NCI-H1930 (cell line): ENCODE data around the gene SLC22A8.
A peak's percentile ranks its signal among the peaks of the same experiment; 100 is the strongest.
"Not testable (repeated sequence)": the region's sequence is repeated elsewhere in the genome, so short reads cannot be mapped to it uniquely, and the experiment has no call there.

Source experiments
- DNase-seq, 2 experiments: peaks; one replicate each; lab custom pipeline; 2025; lab: John Stamatoyannopoulos, UW

SLC22A8 gene

GRCh38 chr11:63015521-63016215, at the start of gene SLC22A8:
Gene SLC22A8, minus strand, starts transcription at chr11:63015841. Its CDS starts 883 bp downstream, at chr11:63014958.
- no peak for DNase-seq

- DNase-seq, result not testable (repeated sequence)
Measured at GRCh38 chr11:63046203-63046602, 30.6 kb upstream of the SLC22A8 start.

GRCh38 chr11:63042596-63042995, 27.0 kb upstream of the SLC22A8 start:
- no peak for DNase-seq

- no peak for DNase-seq
Measured at GRCh38 chr11:63032457-63032856, 16.8 kb upstream of the SLC22A8 start.

DNA sequence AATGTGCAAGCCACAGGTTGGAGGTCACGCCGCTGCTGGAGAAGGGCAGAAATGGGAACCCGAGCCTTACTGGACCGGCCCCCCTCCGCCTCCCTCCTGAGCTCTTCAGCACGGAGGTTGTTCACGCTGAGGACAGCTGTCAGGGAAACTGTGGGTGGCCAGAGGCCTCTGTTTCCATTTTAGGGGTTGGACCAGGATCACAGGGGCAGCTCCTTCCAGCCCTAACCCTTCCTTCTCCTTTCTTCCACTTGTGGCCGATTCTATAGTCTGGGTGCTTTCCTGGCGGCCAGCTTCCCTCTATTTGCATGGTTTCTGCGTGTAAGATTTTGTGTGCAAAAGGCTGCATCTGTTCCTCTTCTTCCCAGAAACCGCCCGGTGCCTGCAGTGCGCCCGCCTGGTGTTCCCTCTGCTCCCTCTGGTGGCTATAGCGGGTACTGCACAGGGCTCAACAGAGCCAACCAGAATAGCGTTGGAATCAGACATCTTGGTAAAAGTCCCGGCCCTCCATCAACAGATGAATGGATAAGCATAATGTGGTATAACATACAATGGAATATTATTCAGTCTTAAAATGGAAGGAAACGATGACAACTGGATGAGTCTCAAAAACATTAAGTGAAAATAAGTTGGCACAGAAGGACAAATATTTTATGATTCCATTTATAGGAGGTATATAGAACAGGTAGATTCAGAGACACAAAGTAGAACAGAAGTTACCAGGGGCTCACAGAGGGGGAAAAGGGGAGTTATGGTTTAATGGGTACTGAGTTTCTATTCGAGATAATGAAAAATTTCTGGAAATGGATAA, 8.4 kb upstream of the SLC22A8 start:
- peak; percentile 45 to 57 for DNase-seq

- DNase-seq, result no peak
Measured at GRCh38 chr11:63023222-63023814, 7.7 kb upstream of the SLC22A8 start.

GRCh38 chr11:63022441-63022840, 6.8 kb upstream of the SLC22A8 start:
- DNase-seq, result no peak

GRCh38 chr11:63020671-63021291, 5.1 kb upstream of the SLC22A8 start:
- no peak for DNase-seq

- no peak for DNase-seq
Measured at GRCh38 chr11:63019506-63019905, 3.9 kb upstream of the SLC22A8 start.

DNA sequence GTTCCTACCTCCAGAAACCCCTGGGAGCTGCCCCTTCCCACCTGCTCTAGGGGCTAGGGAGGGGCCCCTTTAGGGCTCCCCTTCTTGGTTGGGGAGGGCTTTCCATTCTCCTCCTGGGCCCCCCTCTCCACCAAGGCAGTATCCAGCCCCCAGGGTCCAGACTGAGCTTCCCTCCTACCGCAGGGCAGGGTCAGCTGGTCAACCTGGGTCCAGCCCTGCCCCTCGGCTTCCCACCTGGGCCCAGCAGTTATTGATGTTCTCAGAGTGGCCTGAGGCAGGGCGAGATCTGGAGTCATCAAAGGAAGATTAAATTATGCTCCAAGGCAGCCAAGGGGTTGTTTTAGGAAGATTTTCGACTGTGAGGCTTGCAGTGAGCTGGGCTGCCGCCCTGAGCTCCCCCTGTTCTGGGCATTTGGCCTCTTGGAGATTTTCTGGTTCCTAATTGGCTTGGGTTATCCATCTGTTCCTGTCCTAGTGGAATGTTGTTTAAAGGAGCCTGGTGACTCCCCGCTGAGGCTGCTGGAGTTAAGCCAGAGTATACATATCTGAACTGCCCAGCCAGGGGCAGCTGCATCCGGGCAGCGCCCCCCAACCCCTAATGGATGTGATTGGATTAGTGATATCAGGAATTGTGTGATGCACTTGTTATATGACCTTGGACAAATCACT, 1.8 kb upstream of the SLC22A8 start:
- no peak for DNase-seq

GRCh38 chr11:63014408-63015055, 1.1 kb downstream of the SLC22A8 start:
- DNase-seq, result no peak

GRCh38 chr11:63012839-63013238, 2.8 kb downstream of the SLC22A8 start:
- no peak for DNase-seq

GRCh38 chr11:63012430-63012829, 3.2 kb downstream of the SLC22A8 start:
- DNase-seq, result no peak

DNA sequence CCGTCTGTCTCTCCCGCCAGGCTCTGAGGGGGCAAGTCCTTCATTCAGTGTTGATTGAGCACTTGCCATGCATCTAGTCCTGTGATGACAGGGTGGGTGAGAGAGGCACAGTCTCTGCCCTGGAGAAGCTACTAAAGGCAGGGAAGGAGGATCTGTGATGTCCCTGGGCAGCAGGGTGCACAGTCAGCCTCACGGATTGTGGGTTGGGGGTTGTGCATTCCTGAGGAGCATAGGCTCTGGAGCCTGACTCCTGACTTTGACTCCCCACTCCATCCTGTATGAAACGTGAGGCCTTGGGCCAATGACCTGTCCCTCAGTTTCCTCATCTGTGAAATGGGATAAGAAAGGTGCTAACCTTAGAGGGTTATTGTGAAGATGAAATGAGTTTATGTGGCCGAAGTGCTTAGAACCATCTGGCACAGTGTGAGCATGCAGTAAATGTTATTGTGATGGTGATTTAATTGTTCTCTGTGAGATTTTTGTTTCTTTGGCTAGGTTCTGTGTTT, 4.7 kb downstream of the SLC22A8 start:
- no peak for DNase-seq

GRCh38 chr11:63007920-63008319, 7.7 kb downstream of the SLC22A8 start:
- no peak for DNase-seq

- no peak for DNase-seq
Measured at GRCh38 chr11:63001456-63001855, 14.2 kb downstream of the SLC22A8 start.

DNA sequence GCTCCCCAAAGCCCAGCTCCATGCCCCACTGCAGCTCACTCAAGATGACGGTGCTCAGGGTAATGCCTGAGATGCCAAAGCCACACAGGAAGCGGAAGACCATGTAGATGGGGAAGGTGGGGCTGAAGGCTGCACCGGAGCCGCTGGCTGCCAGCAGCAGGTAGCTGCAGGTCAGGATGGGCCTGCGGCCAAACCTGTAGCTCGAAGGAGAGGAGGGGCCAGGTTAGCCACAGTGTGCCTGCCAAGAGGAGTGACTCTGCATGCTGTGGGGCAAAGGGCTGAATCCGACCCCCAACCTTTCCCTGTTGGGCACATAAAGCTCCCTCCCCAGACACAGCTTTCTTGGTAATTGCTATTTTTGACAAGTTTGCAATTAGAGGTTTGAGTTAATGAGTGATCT, 16.0 kb downstream of the SLC22A8 start:
- no peak for DNase-seq

DNA sequence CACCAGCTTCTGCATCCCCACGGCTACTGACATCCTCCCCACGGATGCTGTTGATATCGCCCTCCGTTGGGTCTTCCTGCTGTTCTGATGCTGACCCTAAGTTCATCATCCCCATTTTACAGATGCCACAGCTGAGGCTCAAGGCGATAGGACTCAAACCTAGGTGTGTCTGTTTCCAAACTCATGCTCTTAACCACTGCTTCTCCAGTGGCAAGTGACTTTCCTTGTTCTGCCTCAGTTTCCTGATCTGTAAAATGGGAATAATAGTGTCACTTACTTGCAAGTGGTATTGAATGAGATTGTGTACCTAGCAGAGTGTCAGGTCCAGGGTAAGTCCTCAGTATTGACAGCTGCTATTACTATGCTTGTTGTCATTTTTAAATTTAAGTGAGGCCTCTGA, 16.5 kb downstream of the SLC22A8 start:
- no peak for DNase-seq

DNA sequence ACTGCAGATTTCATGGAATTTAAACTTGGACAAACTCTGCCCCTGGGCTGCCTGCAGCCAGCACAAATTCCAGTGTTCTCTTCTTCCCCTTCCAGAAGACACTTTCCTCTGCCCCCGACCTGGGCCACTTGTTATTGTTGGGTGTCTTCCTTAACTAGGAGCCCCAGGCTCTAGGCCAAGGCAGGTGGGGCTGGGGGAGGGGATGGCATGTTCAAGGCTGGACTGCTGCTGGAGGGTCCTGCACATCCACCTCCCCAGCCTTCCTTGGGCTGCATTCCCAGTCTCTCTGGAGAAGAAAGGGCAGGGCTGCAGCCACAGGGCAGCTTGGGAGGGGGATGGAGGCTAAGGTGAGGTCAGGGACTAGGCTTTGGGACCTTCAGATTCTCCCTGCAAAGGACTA, 19.4 kb downstream of the SLC22A8 start:
- DNase-seq, result no peak

- no peak for DNase-seq
Measured at GRCh38 chr11:62994775-62995174, 20.9 kb downstream of the SLC22A8 start.

- DNase-seq, result no peak
Measured at GRCh38 chr11:62988276-62988675, 27.4 kb downstream of the SLC22A8 start.
